HepG2 (cell line): Measurements from ENCODE around the gene CRYZL1. TPM values are rescaled to one million over a fixed set of nuclear protein-coding genes. Genes with fewer than 3 reads are reported as not detected.

Experiments
- ATAC-seq: fragments of 200-7000 bp; cut with Tn5 transposase; 3 replicates; pipeline ENCODE4 v1.9.1; 2020; ENCODE audit warnings: mild to moderate bottlenecking, moderate library complexity
- BruUV-seq: library from RNA; stranded (reverse); fragments of 400-500 nt; replicated peaks from 2 replicates; lab custom pipeline; 2021; lab: Mats Ljungman, UMichigan
- CTCF ChIA-PET: fragments of 300-600 bp; formaldehyde crosslinking; extraction: SDS; loops from one replicate; lab custom pipeline; 2021; ENCODE audit warnings: low total read pairs, inconsistent platforms, low intra/inter-chr PET ratio; lab: Yijun Ruan, JAX
- POLR2A ChIA-PET: fragments of 350-600 bp; sonication (Branson Sonifier 250); formaldehyde crosslinking; loops from one replicate; lab custom pipeline; 2020; ENCODE audit warnings: antibody characterized with exemption, inconsistent platforms; lab: Yijun Ruan, JAX
- DNase-seq: peaks from one replicate; pipeline ENCODE4 v3.0.0-alpha.2; 2015; ENCODE audit warnings: low spot score
- FAIRE-seq: peaks from 3 replicates; lab custom pipeline; 2011; peaks lifted over from hg19 to GRCh38; lab: Jason Lieb, UNC
- H2AFZ ChIP-seq: one replicate; pipeline ENCODE4 v1.6.1; 2011; ENCODE audit warnings: low read length, inconsistent platforms
- H3K27ac ChIP-seq: fragments of 300-600 bp; 3 replicates; pipeline ENCODE4 v1.8.0; 2011; ENCODE audit warnings: mixed run types, mild to moderate bottlenecking, mixed read lengths, low read length, inconsistent platforms; ENCODE audit not compliant: insufficient read depth; ENCODE audit errors: extremely low read length
- H3K27me3 ChIP-seq, 2 experiments: fragments of 200-600 bp in 1 of 2; 2 replicates in 1 of 2; 3 replicates in 1 of 2; pipeline versions ENCODE4 v1.6.0 to v1.8.0; 2011; ENCODE audit warnings: low read length in 2 of 2, mild to moderate bottlenecking in 2 of 2, moderate library complexity in 2 of 2, inconsistent platforms in 1 of 2; ENCODE audit not compliant: insufficient read depth in 2 of 2, control insufficient read depth in 1 of 2
- H3K36me3 ChIP-seq, 2 experiments: fragments of 200-600 bp in 1 of 2; replicated peaks in 1 of 2; 2 replicates in 1 of 2; 3 replicates in 1 of 2; pipeline versions ENCODE4 v1.5.1 to v1.8.0; 2011; ENCODE audit warnings: low read length in 2 of 2, inconsistent platforms in 1 of 2; ENCODE audit not compliant: insufficient read depth in 2 of 2, control insufficient read depth in 1 of 2
- H3K4me1 ChIP-seq: 2 replicates; pipeline ENCODE4 v1.5.1; 2012; ENCODE audit warnings: low read length, inconsistent platforms; ENCODE audit not compliant: insufficient read depth
- H3K4me2 ChIP-seq: 2 replicates; pipeline ENCODE4 v1.6.0; 2011; ENCODE audit warnings: low read depth, low read length, inconsistent platforms
- H3K4me3 ChIP-seq, 3 experiments: fragments of 200-600 bp in 1 of 3; sonication (generic), shearing (Covaris generic) in 1 of 3; replicated peaks in 1 of 3; 2 replicates each; pipeline ENCODE4 v1.5.1; 2011 to 2016; ENCODE audit warnings: low read length in 3 of 3, inconsistent platforms in 2 of 3, low read depth in 2 of 3, mild to moderate bottlenecking in 2 of 3, control low read depth in 1 of 3, mixed read lengths in 1 of 3; ENCODE audit not compliant: insufficient read depth in 1 of 3
- H3K79me2 ChIP-seq: one replicate; pipeline ENCODE4 v1.6.1; 2011; ENCODE audit warnings: low read length, inconsistent platforms; ENCODE audit not compliant: insufficient read depth
- H3K9ac ChIP-seq: 2 replicates; pipeline ENCODE4 v1.6.0; 2011; ENCODE audit warnings: mild to moderate bottlenecking, low read depth, low read length, inconsistent platforms; ENCODE audit not compliant: insufficient read depth
- H3K9me3 ChIP-seq: 2 replicates; pipeline ENCODE4 v1.5.1; 2012; ENCODE audit warnings: mild to moderate bottlenecking, low read length
- H4K20me1 ChIP-seq: 2 replicates; pipeline ENCODE4 v1.6.0; 2011; ENCODE audit warnings: inconsistent platforms, mild to moderate bottlenecking, low read length, moderate library complexity; ENCODE audit not compliant: insufficient read depth
- BORCS8-MEF2B ChIP-seq: sonication (generic); formaldehyde crosslinking; IDR thresholded peaks from 2 replicates; pipeline ENCODE4 v1.8.0; 2022; ENCODE audit warnings: mild to moderate bottlenecking, missing genetic modification reagents
- DNMT3B ChIP-seq: conservative IDR thresholded peaks from 2 replicates; pipeline ENCODE4 v1.6.1; 2016; ENCODE audit warnings: missing biosample characterization, control low read depth
- PHF5A ChIP-seq: IDR thresholded peaks from one replicate; pipeline ENCODE4 v1.6.1; 2018; ENCODE audit warnings: low read depth, missing genetic modification reagents; ENCODE audit not compliant: unreplicated experiment
- RBFOX2 ChIP-seq: fragments of 200-400 bp; formaldehyde crosslinking; IDR thresholded peaks from 2 replicates; pipeline ENCODE4 v1.6.1; 2017; ENCODE audit warnings: low read depth, mild to moderate bottlenecking, low read length
- ZBED4 ChIP-seq: sonication (generic); formaldehyde crosslinking; IDR thresholded peaks from 2 replicates; pipeline ENCODE4 v1.4.0; 2020; ENCODE audit warnings: missing genetic modification reagents, borderline replicate concordance
- ZFX ChIP-seq: sonication (generic); formaldehyde crosslinking; IDR thresholded peaks from 2 replicates; pipeline ENCODE4 v1.4.0; 2020; ENCODE audit warnings: mild to moderate bottlenecking, low read depth, missing genetic modification reagents, moderate library complexity
- ZNF12 ChIP-seq: sonication (generic); formaldehyde crosslinking; IDR thresholded peaks from 2 replicates; pipeline ENCODE4 v1.5.0; 2020; ENCODE audit warnings: missing genetic modification reagents
- WGBS: methylation state at CpG from one replicate; pipeline ENCODE4 v1.1.6; 2017; ENCODE audit warnings: low lambda C conversion rate; 5-methylcytosine and 5-hydroxymethylcytosine counted together
- in situ Hi-C: cut with HindIII; loops from 2 replicates; pipeline ENCODE4 v1.10.0; 2017; ENCODE audit warnings: low pct_unique_long_range_greater_than_20kb; ENCODE audit not compliant: extremely low pct_ligation_motif_present
- intact Hi-C: fragments of 100-400 bp; cut with micrococcal nuclease; formaldehyde crosslinking; loops from one replicate; pipeline ENCODE4 v1.10.0; 2022; ENCODE audit not compliant: unreplicated experiment
- polyA plus RNA-seq, 8 experiments: library from polyadenylated mRNA; depleted of rRNA in 3 of 8; stranded (reverse) in 7 of 8; unstranded in 1 of 8; fragments of >200 nt; fragmentation: Illumina TruSeq in 4 of 8; extraction: Trizol in 4 of 8; gene quantifications; 2 replicates each; pipeline versions ENCODE4 v1.2.1 to v1.2.3, GENCODE V29; 2011 to 2016; ENCODE audit warnings: low read depth in 4 of 8, missing spikeins in 1 of 8, mixed read lengths in 1 of 8; ENCODE audit not compliant: insufficient read depth in 1 of 8
- total RNA-seq, 5 experiments: library from RNA; depleted of rRNA; stranded (reverse); fragments of >200 nt; fragmentation: Illumina TruSeq; extraction: Trizol; gene quantifications; 2 replicates each; pipeline ENCODE4 v1.2.3, GENCODE V29; 2016; ENCODE audit warnings: low read depth in 1 of 5

Gene CRYZL1
- total and polyA plus RNA-seq, 2 of the 13 experiments (the other 11 are each of a cell fraction or from before 2014, with no cell fraction given), result 20.3 to 27.7 TPM

DNA sequence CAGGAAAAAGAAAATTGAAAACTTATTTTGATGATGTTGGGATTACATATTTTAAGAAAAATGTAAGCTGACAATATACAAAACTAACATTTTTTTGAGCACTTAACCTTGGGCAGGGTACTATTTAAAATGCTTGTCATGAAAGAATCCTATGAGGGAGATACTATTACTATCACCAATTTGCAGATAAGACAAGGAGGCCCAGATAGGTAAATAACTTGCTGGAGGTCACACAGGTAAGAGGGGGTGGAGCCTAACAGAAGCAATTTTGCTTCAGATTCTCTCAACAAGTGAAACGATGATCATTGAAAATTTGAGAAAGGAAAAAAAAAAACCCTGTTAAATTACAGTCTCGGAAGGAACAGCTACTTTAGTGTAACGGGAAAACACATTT, 100.8 kb downstream of the CRYZL1 start:
- CTCF ChIA-PET, result no interaction called here
- POLR2A ChIA-PET, result interaction anchor here (1.2 to 2.0 kb wide), 3 partner anchors 49 to 216 kb away, joined by 3 to 5 read pairs (median 3); partner anchors contain the start of genes DNAJC28 and IFNAR1
- ATAC-seq, result no peak

More for the DNA sequence above, 100.8 kb downstream of the CRYZL1 start:
- Histone ChIP-seq H3K27ac (peak overlapping the region; percentile 100), H3K9ac (peak overlapping the region; percentile 100), H3K79me2 (peaks cover 67% of the 10 kb centered on the region), H4K20me1 (peaks cover 29% of the 10 kb centered on the region), H3K9me3 (no peaks in the 10 kb centered on the region), H3K36me3 (peaks cover 4 to 35% of the 10 kb centered on the region in 2 experiments; a peak in 4 of 5 replicates), H3K4me1 (peaks cover 16% of the 10 kb centered on the region), H3K4me3 (peak overlapping the region; percentile 85 to 98 (median 85)), H2AFZ (no peak overlapping the region), H3K4me2 (peak overlapping the region; percentile 89), H3K27me3 (no peaks in the 10 kb centered on the region; a peak in 1 of 5 replicates)
- TF ChIP-seq RBFOX2, result 0 out of 2 replicates have a peak, but pooled peaks have one; percentile 41
- TF ChIP-seq BORCS8-MEF2B (CRISPR knock-in tag), result no peak
- no peak for TF ChIP-seq PHF5A
- peak; percentile 72; the same call in 1 of the 2 replicates for TF ChIP-seq ZNF12
- no peak for TF ChIP-seq ZFX (CRISPR knock-in tag)
- TF ChIP-seq DNMT3B (CRISPR knock-in tag), result no peak
- TF ChIP-seq ZBED4 (CRISPR knock-in tag), result no peak
- no peak for FAIRE-seq
- no peak for DNase-seq
- intact Hi-C loops, result loop anchor here (5.0 kb wide), 1 partner anchor 47 kb away; the partner anchor contains the start of gene DONSON
- WGBS, result 43% methylated on average over 3 of the region's 3 CpGs
- no TSS peak for BruUV-seq
- in situ Hi-C loops, result no loop called here
